Psoas muscle (tissue), 8 donors: ENCODE results near the gene CDHR2. TPM values are rescaled to one million over a fixed set of nuclear protein-coding genes. Genes with fewer than 3 reads are reported as not detected.
"Not testable (repeated sequence)": the region's sequence is repeated elsewhere in the genome, so short reads cannot be mapped to it uniquely, and the experiment has no call there.

ENCODE experiments used
- ATAC-seq, 4 donors: fragments of 200-7000 bp; cut with Tn5 transposase; one replicate each; pipeline ENCODE4 v1.9.1; 2020; ENCODE audit warnings: moderate library complexity in 3 of 4, mild to moderate bottlenecking in 2 of 4
- DNase-seq, 2 donors: peaks; one replicate each; pipeline ENCODE4 v3.0.0-alpha.2; 2020
- H3K27ac ChIP-seq: fragments of 200-600 bp; one replicate; pipeline ENCODE4 v1.8.0; 2022
- H3K27me3 ChIP-seq, 3 donors: fragments of 200-600 bp in 1 of 3; one replicate each; pipeline versions ENCODE4 v1.6.1 to v1.8.0; 2013 to 2022; ENCODE audit warnings: low read length in 2 of 3, mild to moderate bottlenecking in 2 of 3, moderate library complexity in 1 of 3; ENCODE audit not compliant: insufficient read depth in 3 of 3
- H3K36me3 ChIP-seq, 2 donors: fragments of 200-600 bp in 1 of 2; one replicate each; pipeline versions ENCODE4 v1.6.1 to v1.8.0; 2013 to 2022; ENCODE audit warnings: low read depth in 1 of 2, mild to moderate bottlenecking in 1 of 2, moderate library complexity in 1 of 2; ENCODE audit not compliant: insufficient read depth in 1 of 2
- H3K4me1 ChIP-seq: fragments of 200-600 bp; one replicate; pipeline ENCODE4 v1.8.0; 2022
- H3K4me3 ChIP-seq: fragments of 200-600 bp; one replicate; pipeline ENCODE4 v1.8.0; 2022; ENCODE audit warnings: mild to moderate bottlenecking
- H3K9me3 ChIP-seq: fragments of 200-600 bp; one replicate; pipeline ENCODE4 v1.8.0; 2022
- CTCF ChIP-seq: fragments of 200-600 bp; IDR thresholded peaks from one replicate; pipeline ENCODE4 v1.8.0; 2022; ENCODE audit warnings: antibody characterized with exemption
- WGBS, 3 donors: extraction: QIAGEN DNeasy Blood & Tissue Kit; methylation state at CpG; one replicate each; pipeline versions ENCODE4 v1.1.6 to v1.1.7; 2013; 5-methylcytosine and 5-hydroxymethylcytosine counted together
- intact Hi-C, 2 donors: fragments of 100-400 bp; cut with DNase I; formaldehyde crosslinking; loops; one replicate each; pipeline versions ENCODE4 v1.11.0 to v1.14.2; 2022
- polyA plus RNA-seq, 3 donors: library from polyadenylated mRNA; stranded (reverse); fragments of 200-250 nt; gene quantifications; one replicate each; pipeline ENCODE4 v1.2.3, GENCODE V29; 2013
- total RNA-seq, 4 donors: library from RNA; stranded (reverse); fragmentation: NEBNext Ultra II Directional in 2 of 4; extraction: Animal tissue kit (Norgen Biotek cat#: 25700) in 2 of 4; gene quantifications; one replicate each; pipeline versions ENCODE4 v1.2.1 to v1.2.4, GENCODE V29; 2021 to 2023
- donor health status: healthy with polysubstance abuse.
- donor health status: DM: no; HTN: no; CAD: no; lungs with moderate emphysema.
- donor health status: Bipolar disorder and iron deficiency.
- donor health status: healthy.
- donor health status: DM: yes; HTN: yes; CAD: no.
- donor health status: DM: no; HTN: no; CAD: no.
- donor health status: DM: no; HTN: no; CAD: no.
- donor health status: DM: yes; HTN: yes; CAD: no.

The CDHR2 gene
- total and polyA plus RNA-seq, 7 donors = 0.03 to 0.30 (median 0.14) TPM; not detected in 3

- intact Hi-C loops = loop anchor here in 1 of 2 donors (10.0 kb wide), 1 partner anchor 135 kb away; the partner anchor contains the start of gene CLTB
These were observed 729 bp downstream of the CDHR2 start for GRCh38 chr5:176549871-176550270.

GRCh38 chr5:176550275-176550831 lies 1.2 kb downstream of the CDHR2 start:
- DNase-seq = no peak
- peaks cover 0 to 12% (median 5%) of the 10 kb centered on the region in 3 donors for H3K27me3 ChIP-seq
- no peaks in the 10 kb centered on the region for H3K36me3 ChIP-seq
- H3K4me3 ChIP-seq = no peak overlapping the region
- intact Hi-C loops = no loop called here
- H3K9me3 ChIP-seq = no peaks in the 10 kb centered on the region
- no peaks in the 10 kb centered on the region for H3K4me1 ChIP-seq
- 64 to 70% (median 69%) methylated on average over 16 of the region's 16 CpGs for WGBS, 3 donors
- TF ChIP-seq CTCF = no peak
- no peak overlapping the region for H3K27ac ChIP-seq
- ATAC-seq = no peak

More at GRCh38 chr5:176549871-176550270, 729 bp downstream of the CDHR2 start:
- Histone ChIP-seq H3K27me3 (peaks cover 0 to 11% (median 5%) of the 10 kb centered on the region in 3 donors), H3K4me3 (no peak overlapping the region), H3K9me3 (no peaks in the 10 kb centered on the region), H3K36me3 (no peaks in the 10 kb centered on the region), H3K4me1 (peaks cover 4% of the 10 kb centered on the region), H3K27ac (no peak overlapping the region)
- DNase-seq (no peak), ATAC-seq (no peak)
- 80 to 92% (median 86%) methylated on average over 7 of the region's 7 CpGs for WGBS, 3 donors
- TF ChIP-seq CTCF = no peak

DNA sequence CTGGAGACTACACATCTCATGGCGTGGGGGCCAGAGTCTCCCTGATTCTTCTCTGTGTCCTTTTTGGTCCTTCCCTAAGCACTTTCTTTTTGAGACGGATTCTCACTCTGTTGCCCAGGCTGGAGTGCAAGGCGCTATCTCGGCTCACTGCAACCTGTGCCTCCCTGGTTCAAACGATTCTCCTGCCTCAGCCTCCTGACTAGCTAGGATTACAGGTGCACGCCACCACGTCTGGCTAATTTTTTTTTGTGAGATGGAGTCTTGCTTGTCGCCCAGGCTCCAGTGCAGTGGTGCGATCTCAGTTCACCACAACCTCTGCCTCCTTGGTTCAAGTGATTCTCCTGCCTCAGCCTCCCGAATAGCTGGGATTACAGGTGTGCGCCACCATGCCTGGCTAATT lies 1.8 kb downstream of the CDHR2 start:
- intact Hi-C loops, H3K4me3 ChIP-seq, DNase-seq, H3K9me3 ChIP-seq, H3K27ac ChIP-seq, H3K36me3 ChIP-seq, H3K4me1 ChIP-seq, ATAC-seq: not testable (repeated sequence)
- WGBS, 3 donors = 80 to 87% (median 85%) methylated on average over 11 of the region's 11 CpGs
- H3K27me3 ChIP-seq = peaks cover 0 to 12% (median 5%) of the 10 kb centered on the region in 3 donors

DNA sequence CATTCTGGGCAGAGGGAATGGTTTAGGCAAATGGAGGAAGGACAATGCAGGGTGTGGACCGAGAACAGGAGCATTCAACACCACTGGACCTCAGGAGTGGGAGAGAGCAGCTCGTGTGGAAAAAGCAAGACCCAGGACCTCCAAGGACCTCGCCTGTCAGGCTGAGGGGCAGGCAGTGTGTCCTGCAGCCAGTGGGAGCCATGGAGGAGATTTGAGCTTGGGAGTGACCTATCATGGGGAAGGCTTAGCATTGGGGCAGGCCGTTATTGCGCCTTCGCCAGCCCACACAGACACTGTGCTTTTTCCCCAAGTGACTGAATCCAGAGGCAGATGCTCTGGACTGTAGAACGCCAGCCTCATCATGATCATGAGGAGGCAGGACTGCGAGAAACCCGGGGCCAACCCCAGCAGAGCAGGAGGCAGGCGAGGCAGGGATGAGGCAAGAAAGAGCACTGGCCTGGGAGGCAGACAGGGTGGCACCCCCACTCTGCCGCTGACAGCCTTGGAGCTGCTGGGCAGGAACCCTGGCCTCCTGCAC lies 3.3 kb downstream of the CDHR2 start:
- intact Hi-C loops = no loop called here
- DNase-seq = no peak
- 78 to 85% (median 79%) methylated on average over 11 of the region's 11 CpGs for WGBS, 3 donors
- Histone ChIP-seq H3K27me3 (peaks cover 0 to 12% (median 5%) of the 10 kb centered on the region in 3 donors), H3K4me3 (no peak overlapping the region), H3K9me3 (no peaks in the 10 kb centered on the region), H3K36me3 (no peaks in the 10 kb centered on the region), H3K4me1 (no peaks in the 10 kb centered on the region), H3K27ac (no peak overlapping the region)
- TF ChIP-seq CTCF = no peak
- no peak for ATAC-seq

GRCh38 chr5:176553260-176554085 lies 4.3 kb downstream of the CDHR2 start:
- ATAC-seq (no peak), DNase-seq (no peak)
- Histone ChIP-seq H3K4me3 (no peak overlapping the region), H3K27ac (no peak overlapping the region), H3K27me3 (peaks cover 0 to 12% (median 5%) of the 10 kb centered on the region in 3 donors), H3K9me3 (no peaks in the 10 kb centered on the region), H3K36me3 (no peaks in the 10 kb centered on the region), H3K4me1 (no peaks in the 10 kb centered on the region)
- intact Hi-C loops = no loop called here
- 58 to 62% (median 60%) methylated on average over 18 of the region's 18 CpGs for WGBS, 3 donors
- no peak for TF ChIP-seq CTCF
